HCT116 (cell line): ENCODE data around the gene RSAD2. TPM values are rescaled to one million over a fixed set of nuclear protein-coding genes. Genes with fewer than 3 reads are reported as not detected.

Source experiments
- ATAC-seq: fragments of 200-7000 bp; cut with Tn5 transposase; 2 replicates; pipeline ENCODE4 v1.9.1; 2020; ENCODE audit warnings: mild to moderate bottlenecking, moderate library complexity
- BruUV-seq: library from RNA; stranded (reverse); fragments of 400-500 nt; replicated peaks from 2 replicates; lab custom pipeline; 2021; lab: Mats Ljungman, UMichigan
- CTCF ChIA-PET: fragments of 300-600 bp; sonication (Branson Sonifier 250); formaldehyde crosslinking; loops from one replicate; lab custom pipeline; 2021; ENCODE audit warnings: antibody characterized with exemption; lab: Charles Lee
- POLR2A ChIA-PET: fragments of 300-600, 350-600 bp; sonication (Branson Sonifier 250); formaldehyde crosslinking; loops from one replicate; lab custom pipeline; 2021; ENCODE audit warnings: antibody characterized with exemption; lab: Charles Lee
- RAD21 ChIA-PET, 2 experiments: fragments of 300-600 bp; sonication (Branson Sonifier 250); formaldehyde crosslinking; loops; one replicate each; lab custom pipeline; 2023; ENCODE audit warnings: low total read pairs in 2 of 2; ENCODE audit not compliant: uncharacterized antibody in 2 of 2, unreplicated experiment in 2 of 2, low non-redundant PET in 1 of 2; lab: Charles Lee
- DNase-seq: peaks from one replicate; pipeline ENCODE4 v3.0.0-alpha.2; 2010; ENCODE audit warnings: low read depth, low spot score
- H2AFZ ChIP-seq: fragments of 200-600 bp; shearing (Covaris generic), sonication (generic); 2 replicates; pipeline ENCODE4 v1.6.1; 2017; ENCODE audit warnings: low read depth, mixed run types, mixed read lengths, antibody characterized with exemption, low read length; ENCODE audit not compliant: poor library complexity, severe bottlenecking
- H3K27ac ChIP-seq: 2 replicates; pipeline ENCODE4 v1.5.1; 2012; ENCODE audit warnings: low read depth, low read length
- H3K27me3 ChIP-seq: fragments of 200-600 bp; sonication (generic); 2 replicates; pipeline ENCODE4 v1.6.1; 2016; ENCODE audit warnings: mixed run types, low read length, mixed read lengths; ENCODE audit not compliant: insufficient read depth
- H3K36me3 ChIP-seq, 2 experiments: fragments of 200-500 bp in 1 of 2; fragments of 200-600 bp in 1 of 2; sonication (Bioruptor generic) in 1 of 2; sonication (generic) in 1 of 2; 2 replicates each; pipeline versions ENCODE4 v1.5.1 to v1.6.1; 2014 to 2016; ENCODE audit warnings: low read length in 2 of 2, inconsistent platforms in 1 of 2, mixed read lengths in 1 of 2, mixed run types in 1 of 2; ENCODE audit not compliant: insufficient read depth in 2 of 2, control insufficient read depth in 1 of 2
- H3K4me1 ChIP-seq, 2 experiments: fragments of 200-600 bp in 1 of 2; sonication (generic) in 1 of 2; 2 replicates each; pipeline versions ENCODE4 v1.5.1 to v1.6.1; 2012 to 2017; ENCODE audit warnings: low read length in 2 of 2, inconsistent platforms in 1 of 2, mild to moderate bottlenecking in 1 of 2, mixed read lengths in 1 of 2, mixed run types in 1 of 2, moderate library complexity in 1 of 2; ENCODE audit not compliant: insufficient read depth in 2 of 2, control insufficient read depth in 1 of 2
- H3K4me2 ChIP-seq: fragments of 200-600 bp; sonication (generic); 2 replicates; pipeline ENCODE4 v1.6.1; 2017; ENCODE audit warnings: mixed run types, low read length, mixed read lengths
- H3K4me3 ChIP-seq, 2 experiments: fragments of 200-600 bp in 1 of 2; sonication (generic) in 1 of 2; replicated peaks in 1 of 2; 2 replicates each; pipeline ENCODE4 v1.5.1; 2011 to 2016; ENCODE audit warnings: low read length in 2 of 2, control low read depth in 1 of 2, low read depth in 1 of 2, mild to moderate bottlenecking in 1 of 2, mixed read lengths in 1 of 2, mixed run types in 1 of 2
- H3K79me2 ChIP-seq: fragments of 200-600 bp; sonication (generic); 2 replicates; pipeline ENCODE4 v1.6.1; 2017; ENCODE audit warnings: mild to moderate bottlenecking, mixed run types, low read length, moderate library complexity, mixed read lengths; ENCODE audit not compliant: insufficient read depth
- H3K9ac ChIP-seq: fragments of 200-600 bp; sonication (generic); 2 replicates; pipeline ENCODE4 v1.6.1; 2016; ENCODE audit warnings: low read length, mixed read lengths
- H3K9me2 ChIP-seq: fragments of 200-600 bp; sonication (generic), shearing (Covaris generic); 2 replicates; pipeline ENCODE4 v1.6.1; 2017; ENCODE audit warnings: mixed run types, mild to moderate bottlenecking, moderate library complexity; ENCODE audit not compliant: insufficient read depth
- H3K9me3 ChIP-seq, 2 experiments: fragments of 200-500 bp in 1 of 2; fragments of 200-600 bp in 1 of 2; sonication (Bioruptor generic) in 1 of 2; sonication (generic) in 1 of 2; 2 replicates each; pipeline ENCODE4 v1.6.1; 2014 to 2017; ENCODE audit warnings: low read length in 2 of 2, mixed read lengths in 2 of 2, inconsistent platforms in 1 of 2, low read depth in 1 of 2, mild to moderate bottlenecking in 1 of 2, mixed run types in 1 of 2, moderate library complexity in 1 of 2; ENCODE audit not compliant: control insufficient read depth in 1 of 2, insufficient read depth in 1 of 2
- H4K20me1 ChIP-seq: fragments of 200-600 bp; sonication (generic), shearing (Covaris generic); 2 replicates; pipeline ENCODE4 v1.6.1; 2017; ENCODE audit warnings: mixed run types, mild to moderate bottlenecking, moderate library complexity; ENCODE audit not compliant: insufficient read depth
- CTCF ChIP-seq, 3 experiments: fragments of 200-600 bp in 1 of 3; sonication (generic) in 1 of 3; IDR thresholded peaks in 2 of 3; conservative IDR thresholded peaks in 1 of 3; 2 replicates each; pipeline ENCODE4 v1.5.1; 2012 to 2017; ENCODE audit warnings: low read depth in 2 of 3, low read length in 2 of 3, antibody characterized with exemption in 1 of 3, borderline replicate concordance in 1 of 3, control low read depth in 1 of 3, mild to moderate bottlenecking in 1 of 3, mixed read lengths in 1 of 3, mixed run types in 1 of 3, moderate library complexity in 1 of 3; ENCODE audit not compliant: insufficient read depth in 1 of 3
- EZH2 ChIP-seq: fragments of 200-600 bp; sonication (generic); IDR thresholded peaks from 2 replicates; pipeline ENCODE4 v1.6.1; 2017; ENCODE audit warnings: antibody characterized with exemption, mixed run types
- JUND ChIP-seq: IDR thresholded peaks from 2 replicates; pipeline ENCODE4 v1.6.1; 2012
- MAX ChIP-seq: IDR thresholded peaks from 2 replicates; pipeline ENCODE4 v1.6.1; 2012
- POLR2A ChIP-seq: IDR thresholded peaks from 2 replicates; pipeline ENCODE4 v1.7.0; 2011; ENCODE audit warnings: borderline replicate concordance; ENCODE audit not compliant: insufficient read depth, insufficient read length; ENCODE audit errors: extremely low read depth
- POLR2AphosphoS5 ChIP-seq: IDR thresholded peaks from 2 replicates; pipeline ENCODE4 v1.6.1; 2011; ENCODE audit warnings: mild to moderate bottlenecking, low read depth, low read length, moderate library complexity
- RAD21 ChIP-seq: IDR thresholded peaks from 2 replicates; pipeline ENCODE4 v1.6.1; 2012; ENCODE audit warnings: low read depth, mild to moderate bottlenecking
- SIN3A ChIP-seq: IDR thresholded peaks from 2 replicates; pipeline ENCODE4 v1.6.1; 2012; ENCODE audit warnings: low read depth
- SP1 ChIP-seq: IDR thresholded peaks from 2 replicates; pipeline ENCODE4 v1.6.1; 2012; ENCODE audit warnings: low read depth
- SRF ChIP-seq: IDR thresholded peaks from 2 replicates; pipeline ENCODE4 v1.6.1; 2012; ENCODE audit warnings: low read depth
- YY1 ChIP-seq: IDR thresholded peaks from 2 replicates; pipeline ENCODE4 v1.6.1; 2011; ENCODE audit warnings: low read length, low read depth, moderate library complexity, mild to moderate bottlenecking; ENCODE audit not compliant: insufficient replicate concordance; ENCODE audit errors: extremely low read depth
- ZNF274 ChIP-seq: fragments of 200-500 bp; sonication (Bioruptor generic); IDR thresholded peaks from 2 replicates; pipeline ENCODE4 v1.6.1; 2014; ENCODE audit warnings: mild to moderate bottlenecking, low read depth, low read length, inconsistent platforms
- intact Hi-C: fragments of 100-400 bp; cut with micrococcal nuclease; formaldehyde crosslinking; loops from 2 replicates; pipeline ENCODE4 v1.10.0; 2022
- total RNA-seq: library from RNA; stranded (reverse); gene quantifications from one replicate; pipeline ENCODE4 v1.2.1, GENCODE V29; 2021; ENCODE audit not compliant: unreplicated experiment

Gene RSAD2
- total RNA-seq, 1 experiment from 2014 or later = not detected

- Histone ChIP-seq H3K27ac (peak overlapping the region; percentile 52; the same call in 1 of the 2 replicates), H3K4me1 (peaks cover 3 to 19% of the 10 kb centered on the region in 2 experiments; a peak in 3 of 4 replicates), H3K9ac (peak overlapping the region; percentile 47), H4K20me1 (no peaks in the 10 kb centered on the region), H3K9me2 (no peaks in the 10 kb centered on the region), H3K79me2 (no peaks in the 10 kb centered on the region), H3K9me3 (no peaks in the 10 kb centered on the region), H3K4me3 (peak overlapping the region; percentile 51 to 59), H3K27me3 (0 out of 2 replicates have a peak, but pooled peaks cover 4% of the 10 kb centered on the region), H3K4me2 (peak overlapping the region; percentile 93), H2AFZ (peak overlapping the region; percentile 69), H3K36me3 (no peaks in the 10 kb centered on the region)
- BruUV-seq = no TSS peak
- ChIA-PET CTCF (interaction anchor here (1.0 to 1.7 kb wide), 4 partner anchors 11 to 39 kb away, joined by 3 to 5 read pairs (median 4); partner anchors contain the start of gene RSAD2), POLR2A (no interaction called here), RAD21 (no interaction called here)
- peak; percentile 76 for ATAC-seq
- TF ChIP-seq POLR2A = no peak
- no peak for TF ChIP-seq SRF
- peak; percentile 26 to 71 (median 60); a peak in 5 of 6 replicates for TF ChIP-seq CTCF (IDR thresholded peaks at IDR 0.05 in 2 of 3, conservative IDR thresholded peaks at IDR 0.05 in 1 of 3; ENCODE audit: borderline replicate concordance in 1 of 3, insufficient read depth in 1 of 3, low read depth in 2 of 3, low read length in 2 of 3)
- no peak for TF ChIP-seq SP1
- no peak for TF ChIP-seq YY1
- no peak for TF ChIP-seq ZNF274
- no peak for TF ChIP-seq JUND
- no peak for TF ChIP-seq SIN3A
- TF ChIP-seq RAD21 = peak; percentile 33; the same call in 1 of the 2 replicates
- no peak for TF ChIP-seq EZH2
- TF ChIP-seq MAX = no peak
- no peak for TF ChIP-seq POLR2AphosphoS5
- peak; percentile 27 for DNase-seq
- intact Hi-C loops = no loop called here
Measured at GRCh38 chr2:6866275-6866671, 11.3 kb upstream of the RSAD2 start.
